H9 (cell line): ENCODE measurements around the gene OAS3. TPM values are rescaled to one million over a fixed set of nuclear protein-coding genes. Genes with fewer than 3 reads are reported as not detected.

Source experiments
- DNase-seq: peaks from one replicate; pipeline ENCODE4 v3.0.0-alpha.2; 2017
- H2AFZ ChIP-seq: one replicate; pipeline ENCODE4 v1.6.1; 2013; ENCODE audit warnings: mild to moderate bottlenecking, low read length, control low read depth, moderate library complexity
- H2AK5ac ChIP-seq: 2 replicates; pipeline ENCODE4 v1.6.1; 2013; ENCODE audit warnings: low read length, control low read depth, mixed read lengths; ENCODE audit not compliant: insufficient read length
- H2BK120ac ChIP-seq: one replicate; pipeline ENCODE4 v1.6.1; 2013; ENCODE audit warnings: low read depth, mild to moderate bottlenecking, low read length, control low read depth, inconsistent platforms; ENCODE audit not compliant: poor library complexity, severe bottlenecking
- H2BK12ac ChIP-seq: 2 replicates; pipeline ENCODE4 v1.6.1; 2013; ENCODE audit warnings: low read length, control low read depth, mixed read lengths, low read depth; ENCODE audit not compliant: insufficient read length
- H2BK15ac ChIP-seq: 2 replicates; pipeline ENCODE4 v1.6.1; 2013; ENCODE audit warnings: low read depth, low read length, control low read depth
- H2BK20ac ChIP-seq: one replicate; pipeline ENCODE4 v1.6.1; 2013; ENCODE audit warnings: low read depth, mild to moderate bottlenecking, low read length, control low read depth, inconsistent platforms; ENCODE audit not compliant: poor library complexity, severe bottlenecking
- H2BK5ac ChIP-seq: 2 replicates; pipeline ENCODE4 v1.6.1; 2013; ENCODE audit warnings: low read length, control low read depth, mixed read lengths; ENCODE audit not compliant: insufficient read length
- H3K14ac ChIP-seq: 2 replicates; pipeline ENCODE4 v1.6.1; 2013; ENCODE audit warnings: low read length, control low read depth; ENCODE audit not compliant: insufficient read depth
- H3K18ac ChIP-seq: 2 replicates; pipeline ENCODE4 v1.6.1; 2013; ENCODE audit warnings: low read depth, mild to moderate bottlenecking, mixed read lengths, low read length, control low read depth; ENCODE audit not compliant: insufficient read length
- H3K23ac ChIP-seq: 2 replicates; pipeline ENCODE4 v1.6.1; 2013; ENCODE audit warnings: low read length, control low read depth, mixed read lengths, low read depth; ENCODE audit not compliant: insufficient read length
- H3K23me2 ChIP-seq: 2 replicates; pipeline ENCODE4 v1.6.1; 2013; ENCODE audit warnings: low read depth, mild to moderate bottlenecking, mixed read lengths, low read length, control low read depth; ENCODE audit not compliant: insufficient read length, poor library complexity, severe bottlenecking
- H3K27ac ChIP-seq: 2 replicates; pipeline ENCODE4 v1.5.1; 2013; ENCODE audit warnings: low read length, control low read depth, mixed read lengths, low read depth; ENCODE audit not compliant: insufficient read length
- H3K27me3 ChIP-seq: 2 replicates; pipeline ENCODE4 v1.6.1; 2013; ENCODE audit warnings: low read length, control low read depth, inconsistent platforms; ENCODE audit not compliant: insufficient read depth
- H3K4ac ChIP-seq: 2 replicates; pipeline ENCODE4 v1.6.1; 2013; ENCODE audit warnings: low read depth, mild to moderate bottlenecking, control low read depth, inconsistent platforms, low read length, moderate library complexity
- H3K4me1 ChIP-seq: 2 replicates; pipeline ENCODE4 v1.6.1; 2013; ENCODE audit warnings: low read length, control low read depth, inconsistent platforms; ENCODE audit not compliant: insufficient read depth
- H3K4me2 ChIP-seq: 2 replicates; pipeline ENCODE4 v1.6.1; 2013; ENCODE audit warnings: low read length, control low read depth, mixed read lengths; ENCODE audit not compliant: insufficient read length, insufficient read depth
- H3K56ac ChIP-seq: 2 replicates; pipeline ENCODE4 v1.6.1; 2013; ENCODE audit warnings: low read depth, mild to moderate bottlenecking, mixed read lengths, low read length, control low read depth; ENCODE audit not compliant: insufficient read length
- H3K79me1 ChIP-seq: 2 replicates; pipeline ENCODE4 v1.6.1; 2013; ENCODE audit warnings: low read depth, mild to moderate bottlenecking, moderate library complexity, low read length, control low read depth, inconsistent platforms; ENCODE audit not compliant: insufficient read depth, poor library complexity, severe bottlenecking
- H3K79me2 ChIP-seq: 2 replicates; pipeline ENCODE4 v1.6.1; 2013; ENCODE audit warnings: low read length, control low read depth, inconsistent platforms; ENCODE audit not compliant: insufficient read depth
- H3K9ac ChIP-seq: 2 replicates; pipeline ENCODE4 v1.6.1; 2013; ENCODE audit warnings: low read length, control low read depth, mixed read lengths; ENCODE audit not compliant: insufficient read length; ENCODE audit errors: extremely low read depth
- H3K9me3 ChIP-seq: one replicate; pipeline ENCODE4 v1.6.1; 2013; ENCODE audit warnings: low read depth, low read length, inconsistent platforms; ENCODE audit not compliant: control insufficient read depth
- H3T11ph ChIP-seq: one replicate; pipeline ENCODE4 v1.6.1; 2013; ENCODE audit warnings: mild to moderate bottlenecking, low read length, control low read depth, inconsistent platforms
- H4K20me1 ChIP-seq: one replicate; pipeline ENCODE4 v1.6.1; 2013; ENCODE audit not compliant: control insufficient read depth, insufficient read length, insufficient read depth
- H4K5ac ChIP-seq: 2 replicates; pipeline ENCODE4 v1.6.1; 2013; ENCODE audit warnings: low read depth, mild to moderate bottlenecking, mixed read lengths, low read length, control low read depth; ENCODE audit not compliant: insufficient read length
- H4K8ac ChIP-seq: replicated peaks from 2 replicates; pipeline ENCODE4 v1.6.1; 2013; ENCODE audit warnings: low read length, control low read depth, mixed read lengths, low read depth; ENCODE audit not compliant: insufficient read length
- H4K91ac ChIP-seq: 2 replicates; pipeline ENCODE4 v1.6.1; 2013; ENCODE audit warnings: low read depth, mild to moderate bottlenecking, moderate library complexity, mixed read lengths, low read length, control low read depth; ENCODE audit not compliant: insufficient read length
- H3K27ac Mint-ChIP-seq, 3 experiments: 2 replicates in 2 of 3; 3 replicates in 1 of 3; pipeline ENCODE4 v1.8.0; 2020 to 2021; ENCODE audit warnings: mixed read lengths in 3 of 3, mild to moderate bottlenecking in 1 of 3, moderate library complexity in 1 of 3
- H3K27me3 Mint-ChIP-seq: 2 replicates; pipeline ENCODE4 v1.8.0; 2021; ENCODE audit warnings: low read depth, mild to moderate bottlenecking, moderate library complexity, mixed read lengths
- H3K36me3 Mint-ChIP-seq, 3 experiments: 2 replicates in 2 of 3; 3 replicates in 1 of 3; pipeline ENCODE4 v1.8.0; 2020 to 2021; ENCODE audit warnings: low read depth in 3 of 3, mixed read lengths in 3 of 3; ENCODE audit not compliant: insufficient read depth in 1 of 3
- H3K4me1 Mint-ChIP-seq, 2 experiments: 2 replicates each; pipeline ENCODE4 v1.8.0; 2020; ENCODE audit warnings: mixed read lengths in 2 of 2
- H3K4me3 Mint-ChIP-seq, 2 experiments: 2 replicates in 1 of 2; 3 replicates in 1 of 2; pipeline ENCODE4 v1.8.0; 2020 to 2021; ENCODE audit warnings: mild to moderate bottlenecking in 2 of 2, mixed read lengths in 2 of 2, moderate library complexity in 1 of 2
- H3K9me3 Mint-ChIP-seq, 2 experiments: 2 replicates in 1 of 2; 3 replicates in 1 of 2; pipeline ENCODE4 v1.8.0; 2020; ENCODE audit warnings: mild to moderate bottlenecking in 2 of 2, mixed read lengths in 2 of 2, moderate library complexity in 1 of 2
- WGBS: extraction: QIAGEN DNeasy Blood & Tissue Kit; methylation state at CpG from one replicate; pipeline ENCODE4 v1.1.7; 2013; ENCODE audit warnings: missing lambda C conversion rate, low lambda C conversion rate, mixed read lengths; ENCODE audit not compliant: insufficient read length; ENCODE audit errors: extremely low coverage; 5-methylcytosine and 5-hydroxymethylcytosine counted together
- total RNA-seq: library from RNA; stranded (reverse); gene quantifications from 2 replicates; pipeline ENCODE4 v1.2.1, GENCODE V29; 2021
- TF ChIP-seq, protein P1 (sequence below): fragments of 200-600 bp; sonication (generic); conservative IDR thresholded peaks from 3 replicates; pipeline ENCODE4 v1.8.0; 2021; ENCODE audit warnings: antibody characterized with exemption, mild to moderate bottlenecking

Gene OAS3
- total RNA-seq, 1 experiment from 2014 or later = 0.81 TPM

DNA sequence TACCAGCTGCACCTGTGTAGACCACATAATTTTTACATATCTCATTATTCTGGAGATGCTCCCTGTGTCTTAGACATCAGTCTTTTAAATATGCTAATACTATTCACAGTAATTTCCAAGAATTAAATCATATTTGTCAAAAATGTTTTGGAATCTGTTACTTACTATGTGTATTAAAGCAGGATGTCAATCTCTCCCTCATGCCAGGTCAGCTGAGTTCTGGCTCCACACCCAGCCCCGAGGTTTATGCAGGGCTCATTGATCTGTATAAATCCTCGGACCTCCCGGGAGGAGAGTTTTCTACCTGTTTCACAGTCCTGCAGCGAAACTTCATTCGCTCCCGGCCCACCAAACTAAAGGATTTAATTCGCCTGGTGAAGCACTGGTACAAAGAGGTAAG, 67.9 kb downstream of the OAS3 start:
- no peak overlapping the region for H3K9ac ChIP-seq
- no peaks in the 10 kb centered on the region for H4K20me1 ChIP-seq
- no peak overlapping the region for H3K23ac ChIP-seq
- H3K14ac ChIP-seq = no peak overlapping the region
- Mint-ChIP-seq H3K4me3 (no peak overlapping the region), H3K36me3 (no peaks in the 10 kb centered on the region), H3K9me3 (peaks cover 0 to 3% of the 10 kb centered on the region in 2 experiments; a peak in 1 of 5 replicates), H3K27ac (no peak overlapping the region), H3K4me1 (0 out of 4 replicates have a peak, but pooled peaks cover 0 to 2% of the 10 kb centered on the region in 2 experiments), H3K27me3 (peaks cover 36% of the 10 kb centered on the region)
- no peaks in the 10 kb centered on the region for H3K4me1 ChIP-seq
- H2AK5ac ChIP-seq = no peak overlapping the region
- no peak overlapping the region for H2AFZ ChIP-seq
- H3K79me2 ChIP-seq = no peaks in the 10 kb centered on the region
- no peak overlapping the region for H4K5ac ChIP-seq
- H3K4me2 ChIP-seq = no peak overlapping the region
- H3K79me1 ChIP-seq = no peaks in the 10 kb centered on the region
- peaks cover 3% of the 10 kb centered on the region for H3K9me3 ChIP-seq
- H2BK15ac ChIP-seq = no peak overlapping the region
- H2BK20ac ChIP-seq = no peak overlapping the region
- no peak overlapping the region for H3T11ph ChIP-seq
- H4K91ac ChIP-seq = no peak overlapping the region
- no peak overlapping the region for H3K18ac ChIP-seq
- no peak overlapping the region for H3K27ac ChIP-seq
- H4K8ac ChIP-seq = no peak overlapping the region
- WGBS = no CpG with 5 or more reads among the region's 7 CpGs
- TF ChIP-seq, protein P1, sequence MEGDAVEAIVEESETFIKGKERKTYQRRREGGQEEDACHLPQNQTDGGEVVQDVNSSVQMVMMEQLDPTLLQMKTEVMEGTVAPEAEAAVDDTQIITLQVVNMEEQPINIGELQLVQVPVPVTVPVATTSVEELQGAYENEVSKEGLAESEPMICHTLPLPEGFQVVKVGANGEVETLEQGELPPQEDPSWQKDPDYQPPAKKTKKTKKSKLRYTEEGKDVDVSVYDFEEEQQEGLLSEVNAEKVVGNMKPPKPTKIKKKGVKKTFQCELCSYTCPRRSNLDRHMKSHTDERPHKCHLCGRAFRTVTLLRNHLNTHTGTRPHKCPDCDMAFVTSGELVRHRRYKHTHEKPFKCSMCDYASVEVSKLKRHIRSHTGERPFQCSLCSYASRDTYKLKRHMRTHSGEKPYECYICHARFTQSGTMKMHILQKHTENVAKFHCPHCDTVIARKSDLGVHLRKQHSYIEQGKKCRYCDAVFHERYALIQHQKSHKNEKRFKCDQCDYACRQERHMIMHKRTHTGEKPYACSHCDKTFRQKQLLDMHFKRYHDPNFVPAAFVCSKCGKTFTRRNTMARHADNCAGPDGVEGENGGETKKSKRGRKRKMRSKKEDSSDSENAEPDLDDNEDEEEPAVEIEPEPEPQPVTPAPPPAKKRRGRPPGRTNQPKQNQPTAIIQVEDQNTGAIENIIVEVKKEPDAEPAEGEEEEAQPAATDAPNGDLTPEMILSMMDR = no peak
- no peak overlapping the region for H3K56ac ChIP-seq
- no peak overlapping the region for H2BK5ac ChIP-seq
- H2BK12ac ChIP-seq = no peak overlapping the region
- no peaks in the 10 kb centered on the region for H3K23me2 ChIP-seq
- no peaks in the 10 kb centered on the region for H3K27me3 ChIP-seq
- DNase-seq = no peak
- H3K4ac ChIP-seq = no peak overlapping the region
- H2BK120ac ChIP-seq = no peak overlapping the region
